ENCODE results near the gene NUMBL.

NUMBL gene

GRCh38 chr19:40716482-40717324, 26.3 kb upstream of the NUMBL start, which contains the start of the genes COQ8B and ITPKC:
TSS of gene COQ8B (minus strand) at chr19:40716886. CDS start at chr19:40714632, 2,254 bp downstream.
TSS of gene ITPKC (plus strand) at chr19:40717112. CDS start at chr19:40717136, 24 bp downstream.
- peak; percentile 100 for DNase-seq (ENCODE audit: low read depth)

DNA sequence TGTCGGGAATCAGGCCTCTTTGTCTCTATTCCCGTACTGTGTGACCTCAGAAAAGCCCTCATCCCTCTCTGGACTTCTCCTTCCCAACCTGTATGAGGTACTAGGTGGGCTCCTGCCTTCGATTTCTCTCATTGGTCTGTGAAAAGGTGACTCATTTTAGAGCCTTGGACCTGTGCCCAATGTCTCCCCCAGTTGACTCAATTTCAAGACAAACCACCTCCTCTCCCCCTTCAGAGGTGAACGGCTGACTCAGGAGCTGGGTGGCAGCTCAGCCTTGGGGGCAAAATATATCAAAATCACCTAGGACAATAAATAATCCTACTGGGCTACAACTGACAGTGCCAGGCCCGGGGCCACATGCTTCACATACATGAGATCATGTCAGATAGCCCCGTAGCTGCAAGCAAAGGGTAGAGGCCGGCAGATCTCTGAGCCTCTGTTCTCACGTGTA, 25.6 kb upstream of the NUMBL start:
- peak; percentile 61 for DNase-seq (ENCODE audit: low read depth)

DNA sequence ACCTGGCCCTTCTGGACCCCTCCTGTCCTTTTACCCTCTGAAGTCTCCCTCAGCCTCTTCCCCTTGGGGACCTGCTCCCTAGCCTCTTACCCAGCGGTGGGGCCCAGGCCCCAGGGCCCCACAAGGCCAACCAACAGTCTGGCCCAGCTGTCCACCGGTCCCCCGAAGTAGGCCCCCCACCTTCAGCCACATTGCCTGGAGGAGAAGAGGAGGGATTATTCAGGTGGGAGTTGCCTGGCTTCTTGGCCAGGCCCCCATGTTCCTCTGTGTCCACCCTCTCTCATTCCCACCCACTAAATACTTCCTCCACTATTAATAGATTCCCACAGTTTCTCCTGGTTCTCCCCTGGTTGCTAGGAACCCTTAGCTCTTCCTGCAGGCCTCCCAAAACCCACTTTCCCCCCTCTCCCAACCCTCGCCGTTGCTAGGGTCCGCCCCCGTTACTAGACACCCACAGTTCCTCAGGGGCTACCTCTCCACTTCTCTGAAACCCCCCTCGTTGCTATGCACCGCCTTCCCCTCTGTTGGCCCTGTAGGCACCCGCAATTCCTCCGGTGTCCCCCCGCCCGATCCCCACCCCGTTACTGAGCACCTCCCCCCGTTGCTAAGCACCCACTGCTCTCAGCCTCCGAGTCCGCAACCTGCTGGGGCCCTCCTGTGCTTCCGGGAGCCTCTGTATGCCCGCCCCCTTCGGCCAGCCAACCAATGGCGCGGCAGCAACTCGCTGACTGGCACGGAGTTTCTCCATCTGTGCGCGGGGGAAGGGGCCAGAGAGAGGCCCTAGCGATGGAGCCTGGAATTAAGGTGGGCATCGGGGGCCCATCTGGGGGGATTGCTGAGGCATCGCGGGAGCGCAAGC, 24.2 kb upstream of the NUMBL start:
- peak; percentile 88 for DNase-seq (ENCODE audit: low read depth)

DNA sequence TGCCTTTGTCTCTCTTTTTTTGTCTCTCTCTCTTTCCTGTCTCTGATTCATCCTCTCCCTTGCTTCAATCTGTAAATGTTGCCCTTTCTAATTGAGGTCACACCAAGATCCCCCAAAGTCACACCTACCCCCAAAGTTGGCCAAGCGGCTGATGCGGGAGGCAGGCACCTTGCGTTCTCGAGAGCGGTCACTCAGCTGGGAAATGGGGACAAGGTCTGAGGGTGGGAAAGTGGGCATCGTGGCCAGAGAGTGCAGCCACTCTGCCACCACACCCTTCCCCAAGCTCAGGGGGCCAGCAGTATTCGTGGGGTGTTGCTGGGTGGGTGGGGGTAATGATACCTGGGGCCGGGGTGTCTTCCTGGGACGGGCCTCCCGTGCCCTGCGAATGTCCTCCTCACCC, 23.5 kb upstream of the NUMBL start:
- DNase-seq (ENCODE audit: low read depth), result no peak

- no peak for DNase-seq (ENCODE audit: low read depth)
Measured at GRCh38 chr19:40709817-40710216, 19.4 kb upstream of the NUMBL start.

GRCh38 chr19:40707615-40708014, 17.2 kb upstream of the NUMBL start:
- no peak for DNase-seq (ENCODE audit: low read depth)

GRCh38 chr19:40705950-40706619, 15.6 kb upstream of the NUMBL start:
- DNase-seq (ENCODE audit: low read depth), result no peak

GRCh38 chr19:40705362-40705651, 14.9 kb upstream of the NUMBL start:
- DNase-seq (ENCODE audit: low read depth), result no peak

DNA sequence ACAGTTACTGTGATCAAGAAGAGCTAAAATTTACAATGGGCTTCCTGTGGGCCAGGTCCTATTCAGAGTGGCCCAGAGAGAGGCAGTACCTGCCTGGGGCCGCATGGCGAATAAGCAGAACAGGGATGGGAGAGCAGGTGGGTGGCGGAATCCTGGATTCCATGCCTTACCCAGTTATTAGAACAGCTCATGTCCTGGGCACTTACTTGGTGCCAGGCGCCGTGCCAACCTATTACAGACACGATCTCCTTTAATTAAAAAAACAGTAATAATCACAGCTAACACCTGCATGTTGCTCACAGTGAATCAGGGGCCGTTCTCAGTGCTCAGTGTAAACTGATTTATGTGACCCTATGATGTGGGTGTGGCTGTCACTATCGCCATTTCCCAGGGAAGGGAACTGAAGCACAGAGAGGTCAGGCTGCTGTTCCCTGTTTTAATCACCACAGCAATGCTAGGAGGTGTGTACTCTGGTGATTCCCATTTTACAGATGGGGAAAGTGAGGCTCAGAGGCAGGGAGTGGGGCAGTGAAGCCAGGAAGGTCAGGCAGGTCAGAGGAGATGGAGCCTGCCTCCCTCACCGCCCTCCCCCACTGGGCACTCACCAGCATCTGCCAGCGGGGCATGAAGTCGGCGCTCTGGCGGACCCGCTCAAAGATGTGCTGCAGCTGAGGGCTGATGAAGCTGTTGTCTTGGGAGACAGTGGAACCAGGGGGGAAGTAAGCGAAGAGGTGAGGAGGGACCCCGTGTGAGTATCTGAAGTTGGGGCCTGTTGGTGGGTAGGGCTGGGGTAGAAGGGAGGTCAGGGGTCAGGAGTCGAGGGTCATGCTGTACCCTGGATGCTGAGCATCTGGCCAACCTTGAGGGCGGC, 14.3 kb upstream of the NUMBL start:
- DNase-seq (ENCODE audit: low read depth), result no peak

GRCh38 chr19:40703029-40703755, 12.7 kb upstream of the NUMBL start:
- no peak for DNase-seq (ENCODE audit: low read depth)

GRCh38 chr19:40702337-40703012, 12.0 kb upstream of the NUMBL start:
- no peak for DNase-seq (ENCODE audit: low read depth)

DNA sequence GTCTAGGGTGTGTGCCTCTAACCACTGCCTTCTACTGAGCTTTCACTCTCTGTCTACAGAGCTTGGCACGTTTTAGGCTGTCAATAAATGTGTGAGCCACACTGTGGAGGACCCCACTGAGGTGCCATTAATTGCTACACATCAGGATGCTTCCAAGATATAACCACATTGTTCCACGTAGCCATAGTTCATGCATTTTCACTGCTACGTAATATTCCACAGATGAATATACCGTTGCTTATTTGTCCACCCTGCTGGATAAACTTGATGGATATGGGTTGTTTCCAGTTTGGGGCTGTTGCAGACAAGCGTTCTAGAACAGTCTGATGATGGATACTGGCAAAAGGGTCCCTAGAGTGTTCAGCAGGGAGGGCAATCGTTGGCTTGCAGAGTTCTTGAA, 11.3 kb upstream of the NUMBL start:
- no peak for DNase-seq (ENCODE audit: low read depth)

GRCh38 chr19:40700083-40700482, 9.6 kb upstream of the NUMBL start:
- DNase-seq (ENCODE audit: low read depth), result no peak

DNA sequence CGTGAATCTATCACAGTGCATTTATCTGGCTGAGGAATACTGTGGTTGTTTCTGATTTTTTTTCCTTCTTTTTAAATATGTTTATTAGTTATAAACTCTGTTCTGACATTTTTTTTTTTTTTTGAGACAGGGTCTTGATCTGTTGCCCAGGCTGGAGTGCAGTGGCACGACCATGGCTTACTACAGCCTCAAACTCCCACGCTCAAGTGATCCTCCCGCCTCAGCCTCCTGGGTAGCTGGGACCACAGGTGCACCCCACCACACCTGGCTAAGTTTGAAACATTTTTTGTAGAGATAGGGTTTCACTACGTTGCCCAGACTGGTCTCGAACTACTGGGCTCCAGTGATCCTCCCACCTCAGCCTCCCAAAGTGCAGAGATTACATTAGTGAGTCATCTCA, 6.6 kb upstream of the NUMBL start:
- no peak for DNase-seq (ENCODE audit: low read depth)

DNA sequence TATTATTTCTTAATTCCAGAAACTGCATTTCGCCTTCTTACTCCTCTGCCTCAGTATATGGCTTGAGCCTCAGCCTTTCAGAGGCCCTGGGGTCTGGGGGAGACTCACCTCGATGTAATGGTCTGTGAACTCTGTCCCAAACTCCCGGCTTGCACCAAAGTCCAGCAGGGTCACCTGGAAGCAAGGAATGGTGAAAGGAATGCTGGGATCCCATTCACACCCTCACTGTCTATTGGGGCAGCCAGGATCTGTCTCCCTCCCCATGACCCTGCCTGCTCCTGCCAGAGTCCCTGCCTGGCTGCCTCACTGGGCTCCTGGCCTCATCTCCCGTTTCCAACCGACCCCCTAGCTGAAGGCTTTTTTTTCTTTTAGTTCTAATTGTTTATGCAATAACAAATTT, 5.4 kb upstream of the NUMBL start:
- no peak for DNase-seq (ENCODE audit: low read depth)

DNA sequence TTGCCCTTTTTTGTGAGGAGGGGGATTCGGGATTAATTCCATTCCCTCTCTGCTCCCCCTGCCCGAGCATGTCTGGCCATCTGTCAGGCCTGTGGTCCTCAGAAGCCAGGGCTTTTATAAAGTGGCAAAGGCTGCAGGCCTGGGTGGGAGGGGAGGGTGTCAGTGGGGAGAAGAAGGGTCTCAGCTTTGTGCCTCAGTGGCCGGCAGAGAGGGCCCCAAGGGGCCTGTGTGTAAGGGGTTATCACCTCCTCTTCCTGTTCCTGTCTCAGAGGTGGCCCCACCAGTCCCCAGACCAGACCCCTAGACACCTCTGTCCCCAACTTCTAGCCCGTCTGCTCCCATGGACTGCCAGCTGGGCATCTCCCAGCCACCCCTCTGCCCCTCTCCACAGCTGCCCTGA, 3.4 kb upstream of the NUMBL start:
- DNase-seq (ENCODE audit: low read depth), result no peak

DNA sequence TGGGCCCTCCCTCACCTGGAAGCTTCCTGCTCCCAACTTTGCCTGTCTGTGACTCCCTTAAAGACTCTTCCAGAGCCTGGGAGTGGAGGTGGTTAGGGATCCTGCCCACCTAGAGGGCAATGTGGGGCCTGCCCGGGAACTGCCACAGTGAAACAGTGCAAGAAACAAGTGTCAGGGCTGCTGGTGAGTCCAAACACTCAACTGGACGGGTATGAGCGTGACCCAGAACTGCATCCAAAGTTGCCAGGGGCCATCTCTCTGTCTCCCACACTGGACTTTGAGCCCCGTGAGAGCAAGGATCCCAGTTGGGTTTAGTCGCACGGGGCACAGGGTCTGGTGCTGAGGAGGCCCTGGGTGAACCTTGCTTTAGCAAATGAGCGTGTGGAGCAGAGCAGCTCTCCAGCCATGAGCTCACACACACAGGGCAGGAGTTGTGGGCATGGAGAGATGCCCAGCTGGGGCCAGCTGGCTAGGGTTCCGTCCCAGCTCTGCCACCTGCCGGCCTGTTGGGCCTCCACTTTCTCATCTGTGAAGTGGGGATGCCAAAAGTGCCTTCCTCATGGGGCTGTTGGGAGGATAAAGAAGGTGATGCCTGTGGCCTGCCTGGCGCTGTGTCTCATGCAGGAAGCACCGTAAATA, 2.8 kb upstream of the NUMBL start:
- no peak for DNase-seq (ENCODE audit: low read depth)

- DNase-seq (ENCODE audit: low read depth), result no peak
Measured at GRCh38 chr19:40692212-40692551, 1.7 kb upstream of the NUMBL start.

DNA sequence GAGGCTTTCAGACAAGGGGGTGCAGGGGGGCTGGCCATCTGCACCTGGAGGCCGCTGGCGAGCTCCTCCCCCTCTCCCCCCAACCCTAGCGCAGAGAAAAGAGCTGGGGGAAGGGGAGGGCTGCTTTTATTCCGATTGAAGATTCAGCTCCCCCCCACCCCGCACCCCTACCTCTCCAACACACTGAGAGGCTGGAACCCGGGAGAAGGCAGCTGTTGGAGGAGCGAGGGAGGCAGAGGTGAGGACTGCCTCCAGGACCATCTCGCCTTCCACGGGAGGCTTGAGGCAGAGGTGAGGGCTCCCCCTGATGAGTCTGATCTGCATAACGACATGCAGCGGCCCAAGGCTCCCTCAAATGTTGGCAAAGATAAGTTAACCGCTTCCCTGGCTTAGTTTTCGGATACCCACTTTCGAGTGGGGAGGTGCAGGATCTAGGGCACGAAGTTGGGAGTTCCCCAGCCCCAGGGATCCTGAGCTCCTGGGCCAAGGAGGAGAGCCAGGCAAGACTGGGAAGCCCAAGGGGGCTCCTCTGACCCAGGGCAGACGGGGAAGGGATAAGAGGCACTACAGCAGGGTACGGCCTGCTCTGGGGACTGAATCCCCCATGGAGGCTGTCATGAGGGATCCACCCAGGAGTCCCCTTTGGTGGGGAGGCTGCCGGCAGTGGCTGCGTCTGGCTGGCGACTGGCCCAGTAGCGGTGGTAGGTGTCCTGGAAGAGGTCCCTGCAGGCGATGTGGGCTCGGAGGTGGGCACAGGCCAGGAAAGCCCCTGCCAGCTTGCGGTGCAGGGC, 1.2 kb upstream of the NUMBL start:
- no peak for DNase-seq (ENCODE audit: low read depth)
